Endometrial microvascular endothelial cells (primary cell): ENCODE results near the gene TH. TPM values are rescaled to one million over a fixed set of nuclear protein-coding genes. Genes with fewer than 3 reads are reported as not detected.
"Not testable (repeated sequence)": the region's sequence is repeated elsewhere in the genome, so short reads cannot be mapped to it uniquely, and the experiment has no call there.

Source experiments
- in situ Hi-C: cut with HindIII; loops from 2 replicates; pipeline ENCODE4 v1.10.0; 2017; ENCODE audit warnings: low sequenced_read_pairs, low pct_unique_long_range_greater_than_20kb; ENCODE audit errors: inconsistent ontology term
- total RNA-seq: library from RNA; depleted of rRNA; stranded (reverse); fragments of >200 nt; gene quantifications from one replicate; pipeline ENCODE4 v1.2.3, GENCODE V29; 2015; ENCODE audit errors: inconsistent ontology term

TH gene
- total RNA-seq, 1 donor from 2014 or later = not detected

GRCh38 chr11:2198621-2199365, 27.2 kb upstream of the TH start:
- in situ Hi-C loops = no loop called here

- in situ Hi-C loops = no loop called here
Measured at GRCh38 chr11:2197771-2198520, 26.3 kb upstream of the TH start.

DNA sequence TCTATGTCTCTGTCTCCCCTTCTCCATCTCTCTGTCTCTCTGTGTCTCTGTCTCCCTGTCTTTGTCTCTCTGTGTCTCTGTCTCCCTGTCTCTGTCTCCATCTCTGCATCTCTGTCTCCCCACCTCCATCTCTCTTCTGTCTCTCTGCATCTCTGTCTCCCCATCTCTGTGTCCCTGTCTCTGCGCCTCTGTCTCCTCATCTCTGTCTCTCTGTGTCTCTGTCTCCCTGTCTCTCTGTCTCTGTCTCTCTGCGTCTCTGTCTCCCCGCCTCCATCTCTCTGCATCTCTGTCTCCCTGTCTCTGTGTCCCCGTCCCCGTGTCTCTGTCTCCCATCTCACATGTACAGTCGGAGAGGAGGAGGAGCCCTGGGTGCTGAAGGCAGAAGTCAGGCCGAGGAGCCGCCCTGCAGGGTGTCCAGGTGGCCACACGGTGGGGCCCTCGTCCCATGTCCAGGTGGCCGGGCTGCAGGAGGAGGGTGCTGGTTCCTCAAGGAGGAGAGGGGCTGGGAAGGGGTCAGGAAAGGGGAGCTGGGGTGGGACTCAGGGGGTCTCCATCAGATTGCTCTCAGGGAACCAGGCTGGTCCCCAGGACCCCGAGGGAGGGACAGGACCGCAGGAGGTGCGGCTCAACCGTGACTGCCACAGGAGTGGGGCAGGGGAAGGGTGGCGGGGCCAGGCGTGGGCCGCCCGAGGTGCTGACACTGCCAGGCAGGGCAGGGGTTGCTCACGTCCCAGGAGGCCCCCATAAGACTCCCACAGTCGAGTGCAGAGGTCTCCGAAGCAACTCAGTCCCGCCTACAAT, 25.6 kb upstream of the TH start:
- in situ Hi-C loops = no loop called here

DNA sequence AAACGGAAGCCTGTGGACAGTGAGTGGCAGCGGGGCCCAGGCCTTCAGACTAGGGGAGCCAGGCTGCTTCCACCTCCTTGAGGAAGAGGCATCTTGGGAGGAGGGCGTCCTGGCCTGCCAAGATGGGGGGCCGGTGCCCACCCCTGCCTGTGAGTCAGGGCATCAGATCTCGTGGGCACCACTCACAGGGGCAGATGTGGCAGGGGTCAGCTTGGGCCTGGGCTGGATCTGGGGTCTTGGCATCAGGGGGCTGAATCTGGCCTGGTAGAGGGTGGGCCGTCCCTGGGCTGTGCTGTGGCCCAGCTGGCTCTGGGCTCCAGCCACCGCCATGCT, 24.1 kb upstream of the TH start:
- in situ Hi-C loops = no loop called here

DNA sequence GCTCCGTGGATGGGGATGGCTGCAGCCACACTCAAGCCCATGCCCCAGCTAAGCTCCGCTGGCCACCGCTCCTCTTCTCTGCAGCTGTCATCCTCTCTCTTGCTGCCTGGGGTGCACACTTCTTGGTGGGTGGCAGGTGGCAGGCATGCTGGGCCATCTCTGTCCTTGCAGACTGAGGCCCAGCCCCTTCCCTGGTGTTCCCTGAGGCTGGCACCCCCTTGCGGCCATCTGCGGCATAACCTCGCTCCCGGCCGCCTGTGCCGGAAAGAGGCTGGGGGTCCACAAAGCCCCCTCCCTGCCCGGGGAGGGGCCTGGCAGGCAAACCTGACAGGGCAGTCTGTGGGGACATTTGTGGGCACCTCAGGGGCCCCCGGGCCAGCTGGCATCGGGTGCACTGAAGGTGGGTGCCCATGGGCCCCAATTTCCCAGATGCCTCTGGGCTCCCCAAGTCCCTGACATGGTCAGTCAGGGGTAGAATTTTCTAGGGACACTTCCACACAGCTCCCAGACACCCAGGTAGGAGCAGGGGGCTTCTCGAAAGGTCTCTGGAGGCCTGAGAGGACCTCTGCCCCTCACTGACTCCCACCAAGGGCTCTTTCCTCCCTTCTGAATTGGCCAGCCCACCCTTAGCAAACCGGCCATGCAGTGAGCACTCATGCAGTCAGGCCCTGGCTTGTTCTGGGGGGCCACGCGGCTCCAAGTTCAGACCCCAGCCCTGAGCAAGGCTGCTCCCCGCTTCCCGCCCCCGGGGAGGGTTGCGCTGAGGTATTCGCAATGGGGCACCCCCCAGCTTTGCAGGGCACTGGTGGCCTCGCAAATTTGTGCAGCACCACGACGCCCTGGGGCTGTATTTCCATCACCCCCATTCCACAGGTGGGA, 23.5 kb upstream of the TH start:
- in situ Hi-C loops = no loop called here

- in situ Hi-C loops = not testable (repeated sequence)
Measured at GRCh38 chr11:2193888-2194595, 22.4 kb upstream of the TH start.

DNA sequence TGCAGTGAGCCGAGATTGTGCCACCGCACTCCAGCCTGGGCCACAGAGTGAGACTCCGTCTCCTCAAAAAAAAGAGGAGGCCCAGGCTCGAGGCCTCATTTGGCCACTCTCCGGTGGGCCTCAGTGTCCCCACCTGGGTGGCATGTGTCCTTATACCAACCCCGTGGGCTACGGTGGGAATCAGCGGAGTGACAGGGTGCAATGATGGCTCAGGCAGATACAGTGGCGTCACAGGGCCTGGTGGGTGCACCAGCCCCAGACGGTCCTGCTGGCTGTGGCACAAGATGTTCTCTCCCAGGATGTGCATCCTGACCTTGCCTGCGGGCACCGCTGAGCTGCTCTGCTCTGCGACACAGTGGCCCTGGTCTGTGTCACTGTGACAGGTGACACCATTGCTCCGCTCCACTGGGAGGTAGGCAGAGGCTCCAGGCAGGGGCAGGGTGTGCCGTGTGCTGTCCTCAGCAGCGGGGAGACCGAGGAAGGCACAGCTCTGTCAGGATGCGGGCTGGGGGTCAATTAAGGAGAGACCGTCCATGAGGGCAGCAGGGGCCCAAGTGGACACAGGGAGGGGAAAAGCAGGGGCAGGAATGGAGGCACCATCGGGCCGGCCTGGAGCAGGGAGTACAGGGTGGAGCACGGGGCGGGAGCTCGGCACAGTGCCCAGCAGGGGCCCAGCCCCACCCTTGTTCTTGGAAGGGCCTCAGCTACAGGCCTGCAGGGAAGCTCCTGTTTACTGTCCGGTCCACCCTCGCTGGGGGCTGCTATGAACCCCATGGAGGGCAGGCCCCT, 21.7 kb upstream of the TH start:
- in situ Hi-C loops = no loop called here

- in situ Hi-C loops = no loop called here
Measured at GRCh38 chr11:2192435-2192834, 20.8 kb upstream of the TH start.

DNA sequence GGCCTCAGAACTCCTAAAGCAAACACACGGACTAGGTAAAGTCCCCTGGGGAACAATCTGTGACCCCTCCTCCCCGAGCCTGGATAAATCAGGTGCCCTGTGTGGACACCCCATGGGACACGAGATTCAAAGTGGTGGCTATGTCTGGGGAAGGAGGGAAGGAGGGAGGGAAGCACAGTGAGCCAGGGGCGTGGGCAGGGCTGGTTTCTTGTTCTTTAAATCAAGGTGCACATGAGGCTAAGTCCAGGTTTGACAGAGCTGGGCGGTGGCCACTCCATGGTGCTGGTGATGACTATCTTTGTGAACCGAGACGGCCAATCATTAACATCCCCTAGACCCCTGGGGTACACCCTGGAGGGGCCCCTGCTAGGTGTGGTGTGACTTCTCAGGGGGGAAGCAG, 20.3 kb upstream of the TH start:
- in situ Hi-C loops = no loop called here

- in situ Hi-C loops = no loop called here
Measured at GRCh38 chr11:2190657-2191471, 19.2 kb upstream of the TH start.

GRCh38 chr11:2189938-2190656, 18.5 kb upstream of the TH start:
- in situ Hi-C loops = no loop called here

DNA sequence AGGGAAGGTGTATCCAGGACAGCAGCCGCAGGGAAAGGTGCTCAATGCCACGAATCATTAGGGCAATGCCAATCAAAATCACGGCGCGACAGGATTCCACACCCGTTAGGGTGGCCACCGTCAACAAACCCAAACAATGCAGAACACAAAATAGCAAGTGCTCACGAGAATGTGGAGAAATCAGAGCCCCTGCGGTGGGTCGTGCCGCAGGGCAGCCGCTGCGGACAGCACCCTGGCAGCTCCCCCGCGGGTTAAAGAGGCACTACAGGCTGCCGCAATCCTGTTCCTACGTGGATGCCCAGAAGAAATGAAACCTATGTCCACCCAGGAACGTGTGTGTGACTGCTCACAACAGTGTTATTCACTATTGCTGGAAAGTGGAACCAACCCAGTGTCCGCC, 17.1 kb upstream of the TH start:
- in situ Hi-C loops = no loop called here

- in situ Hi-C loops = no loop called here
Measured at GRCh38 chr11:2187280-2187707, 15.7 kb upstream of the TH start.

GRCh38 chr11:2186669-2187279, 15.2 kb upstream of the TH start:
- in situ Hi-C loops = no loop called here

DNA sequence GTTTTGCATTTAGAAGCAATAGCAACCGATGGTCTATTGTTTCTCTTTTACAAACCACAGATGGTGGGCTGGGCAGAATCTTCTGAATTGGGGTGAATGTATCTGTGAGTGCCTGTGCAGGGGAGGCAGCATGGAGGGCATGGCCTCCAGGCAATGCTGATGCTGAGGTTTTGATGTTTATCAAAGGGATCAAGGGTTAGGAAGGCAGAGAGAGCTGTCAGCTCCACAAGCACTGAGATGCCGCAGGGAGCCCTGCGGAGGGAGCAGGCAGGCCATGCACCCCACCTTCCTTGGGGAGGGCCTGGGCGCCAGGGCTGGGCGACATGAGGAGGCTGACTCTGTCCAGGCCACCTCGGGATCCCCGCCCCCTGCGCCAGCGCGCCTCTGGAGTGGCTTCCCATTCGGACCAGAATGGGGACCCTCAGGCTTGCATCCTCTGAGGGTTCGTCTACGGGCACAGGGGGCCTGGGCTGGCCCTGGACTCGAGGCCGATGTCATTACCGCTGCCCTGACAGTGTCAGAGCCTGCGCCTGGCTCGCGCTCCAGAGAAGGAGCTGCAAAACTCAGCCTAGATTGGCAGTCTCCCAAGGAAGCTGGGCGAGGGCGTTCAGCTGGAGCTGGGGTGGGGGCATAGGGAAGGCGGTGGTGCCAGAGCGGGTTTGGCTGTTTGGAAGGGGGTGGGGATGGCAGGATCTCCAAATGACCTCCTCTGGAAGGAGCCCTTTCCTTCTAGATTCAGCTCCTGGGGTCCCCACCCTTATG, 13.9 kb upstream of the TH start:
- in situ Hi-C loops = no loop called here
